NCI-H1436 treated with DMSO at 0.1 percent for 48 hours (cell line): ENCODE results near the gene EXD3.
"Not testable (repeated sequence)": the region's sequence is repeated elsewhere in the genome, so short reads cannot be mapped to it uniquely, and the experiment has no call there.

Source experiments
- DNase-seq: peaks from one replicate; lab custom pipeline; 2025; lab: John Stamatoyannopoulos, UW

EXD3 gene

GRCh38 chr9:137458194-137459151 lies 35.5 kb upstream of the EXD3 start:
- DNase-seq: no peak

DNA sequence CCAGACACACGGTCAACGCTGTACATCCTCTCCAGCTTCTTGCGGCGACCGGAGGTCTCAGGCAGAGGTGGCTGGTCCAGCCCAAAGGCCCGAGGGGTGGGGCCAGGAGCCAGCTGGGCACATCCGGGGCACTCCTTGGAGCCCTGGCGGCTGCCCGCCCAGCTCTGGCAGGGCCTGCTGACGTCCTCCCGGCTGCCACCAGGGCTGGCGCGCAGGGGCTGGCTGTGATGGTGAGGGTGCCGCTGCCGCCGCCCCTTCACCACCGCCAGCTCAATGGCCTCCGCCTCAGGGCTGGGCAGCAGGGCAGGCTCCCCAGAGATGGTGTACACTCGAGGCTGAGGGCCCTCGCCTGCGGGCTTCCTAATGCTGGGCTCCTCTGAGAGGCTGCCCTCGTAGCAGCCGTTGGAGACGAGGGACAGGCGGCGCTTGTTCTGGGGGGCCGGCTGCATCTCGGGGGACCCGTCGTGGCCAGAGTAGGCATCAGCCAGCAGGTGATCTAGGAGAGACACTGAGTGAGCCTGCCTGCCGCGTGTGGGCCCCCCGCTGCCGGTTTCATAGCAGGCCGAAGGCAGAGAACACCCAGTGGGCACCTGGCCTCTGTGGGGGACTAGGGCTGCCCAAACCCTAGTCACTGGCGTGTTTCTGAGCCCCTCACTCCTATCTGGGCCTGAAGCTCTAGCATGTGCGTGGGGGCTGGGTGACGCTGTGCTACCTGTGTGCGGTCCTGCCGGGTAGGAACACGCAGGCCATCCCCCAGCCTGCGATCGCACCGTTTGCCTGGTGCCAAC lies 34.6 kb upstream of the EXD3 start:
- DNase-seq: no peak

GRCh38 chr9:137456864-137457405 lies 34.0 kb upstream of the EXD3 start:
- DNase-seq: no peak

DNA sequence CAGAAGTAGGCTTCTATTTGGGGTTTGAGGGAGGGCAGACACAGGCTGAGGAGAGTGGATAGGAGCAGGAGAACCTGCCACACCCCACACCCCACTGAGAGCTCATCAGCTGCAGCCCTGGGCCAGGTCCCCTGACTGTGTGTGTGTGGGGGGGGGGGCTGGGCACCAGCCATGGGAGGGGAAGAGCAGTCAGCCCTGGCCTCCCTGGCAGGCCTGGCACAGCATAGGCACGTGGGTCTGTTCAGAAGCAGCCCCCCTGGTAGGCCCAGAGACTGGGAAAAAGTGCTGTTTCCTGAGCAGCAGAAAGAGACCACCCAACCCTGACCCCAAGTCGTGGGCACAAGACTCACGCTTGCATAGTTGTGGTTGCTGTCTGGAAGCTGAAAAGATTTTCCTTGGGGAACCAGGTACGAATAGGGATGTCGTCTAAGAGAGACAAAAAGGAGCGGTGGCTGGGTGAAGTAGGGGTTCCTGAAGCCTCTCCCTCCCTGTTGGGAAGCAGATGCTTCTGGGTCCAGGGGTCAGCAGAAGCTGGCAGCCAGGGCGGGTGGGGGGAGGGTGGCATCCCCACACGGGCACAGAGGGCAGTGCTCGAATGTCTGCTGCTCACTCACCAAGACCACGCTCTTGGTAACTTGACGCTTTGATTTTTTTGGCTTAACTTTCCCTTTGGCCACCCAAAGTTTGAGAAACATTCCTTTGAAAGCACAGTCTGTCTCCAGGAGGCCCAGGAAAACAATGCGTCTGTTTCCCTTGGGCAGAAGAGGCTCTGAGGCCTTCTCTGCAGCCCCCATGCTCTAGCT lies 33.3 kb upstream of the EXD3 start:
- DNase-seq: no peak

DNA sequence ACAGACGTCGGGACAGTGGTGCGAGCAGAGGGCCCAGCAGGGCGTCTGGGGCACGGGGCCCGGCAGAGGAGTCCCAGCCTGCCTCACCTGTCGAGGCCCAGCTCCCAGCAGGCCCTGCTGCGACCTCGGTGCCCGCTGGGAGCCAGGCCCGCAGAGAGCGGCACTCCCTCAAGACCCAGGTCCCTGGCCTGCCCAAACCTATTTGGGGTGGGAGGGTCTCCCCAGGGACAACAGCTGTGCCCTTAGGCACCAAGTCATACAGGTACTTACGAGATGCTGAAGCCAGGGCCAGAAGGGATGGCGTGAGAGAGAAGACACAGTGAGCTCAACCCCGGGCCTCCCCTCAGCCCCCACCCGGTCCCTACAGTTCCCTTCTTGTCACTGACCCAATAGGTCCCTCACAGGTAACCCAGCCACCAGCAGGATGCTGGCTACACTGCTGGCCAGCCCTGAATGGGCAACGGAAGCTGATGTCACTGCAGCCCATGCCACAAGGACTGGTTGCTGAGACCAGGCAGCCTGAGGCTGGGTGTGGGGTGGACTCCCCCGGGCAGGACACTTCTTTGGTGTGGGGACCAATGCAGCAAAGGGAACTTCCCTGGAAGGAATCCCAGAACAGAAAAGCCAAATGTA lies 32.5 kb upstream of the EXD3 start:
- no peak for DNase-seq

DNA sequence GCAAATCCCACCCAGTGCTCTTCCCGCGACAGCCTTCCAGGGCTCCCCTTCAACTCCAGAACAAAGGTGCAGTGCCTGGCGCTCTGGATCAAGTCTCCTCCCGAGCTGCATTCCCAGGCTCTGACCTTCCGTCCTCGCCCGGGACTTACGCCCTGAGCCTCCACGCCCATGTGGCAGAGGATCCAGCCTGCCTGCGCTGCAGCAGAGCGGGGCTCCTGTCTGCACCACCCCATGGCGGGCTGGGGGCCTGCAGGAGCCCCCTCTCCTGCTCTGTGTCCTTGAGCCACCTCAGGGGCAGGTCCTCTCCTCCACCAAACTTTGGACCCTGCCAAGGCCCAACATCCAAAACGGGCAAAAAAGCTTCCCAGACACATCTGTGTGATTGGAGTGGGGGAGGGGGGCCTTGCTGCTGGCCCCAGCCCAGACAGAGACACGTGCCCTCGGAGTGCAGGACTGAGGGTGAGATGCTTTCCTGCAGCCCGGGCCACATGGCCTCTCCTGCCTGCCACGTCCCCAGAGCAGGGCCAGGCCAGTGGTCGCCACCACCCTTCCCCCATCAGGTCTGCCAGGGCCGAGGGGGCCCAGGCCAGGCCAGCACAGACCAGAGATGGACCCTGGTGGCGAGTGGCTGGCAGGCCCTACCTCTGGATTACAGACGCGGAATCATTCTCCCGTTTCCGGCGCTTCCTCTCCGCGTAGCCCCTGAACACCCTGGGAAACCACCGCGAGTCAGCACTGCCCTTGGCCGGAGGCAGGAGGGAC lies 31.8 kb upstream of the EXD3 start:
- DNase-seq: no peak

DNA sequence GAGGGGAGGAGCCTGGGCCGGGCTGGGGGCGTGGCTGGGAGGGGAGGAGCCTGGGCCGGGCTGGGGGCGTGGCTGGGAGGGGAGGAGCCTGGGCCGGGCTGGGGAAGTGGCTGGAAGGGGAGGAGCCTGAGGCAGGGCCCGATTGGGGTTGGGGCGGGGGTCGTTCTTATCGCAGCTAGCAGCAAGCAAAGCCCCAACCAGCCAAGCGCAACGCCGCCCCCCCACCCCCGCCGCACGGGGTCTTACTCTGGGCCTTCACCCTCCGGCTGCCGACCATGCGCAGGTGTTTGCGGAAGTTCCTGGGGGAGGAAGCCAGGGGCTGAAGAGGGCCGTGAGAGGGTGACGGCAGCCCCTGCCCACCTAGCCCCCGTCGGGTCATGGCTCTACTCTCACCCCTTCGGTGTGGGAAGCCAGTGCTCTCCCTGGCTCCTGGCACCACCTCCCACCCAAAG lies 31.2 kb upstream of the EXD3 start:
- no peak for DNase-seq

DNA sequence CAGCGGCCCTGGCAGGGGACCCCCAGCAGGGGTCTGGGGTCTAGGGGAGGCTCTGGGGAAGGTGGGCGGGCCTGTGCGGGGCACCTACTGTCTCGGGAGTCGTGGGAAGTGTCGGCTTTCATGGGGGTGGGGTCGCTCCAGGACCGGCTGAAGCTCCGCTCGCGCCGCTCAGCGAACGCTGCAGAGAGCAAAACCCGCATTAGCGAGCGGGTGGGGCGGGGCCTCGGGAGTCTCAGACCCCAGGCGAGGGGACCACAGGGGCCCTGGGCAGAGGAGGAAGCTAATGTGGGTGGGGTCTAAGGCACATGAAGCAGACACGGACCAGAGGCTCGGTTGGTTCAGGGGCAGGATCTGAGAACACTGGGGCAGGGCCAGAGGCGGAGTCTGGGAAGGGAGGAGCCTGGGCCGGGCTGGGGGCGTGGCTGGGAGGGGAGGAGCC lies 30.7 kb upstream of the EXD3 start:
- no peak for DNase-seq

- no peak for DNase-seq
Observed at GRCh38 chr9:137452761-137453642, 30.0 kb upstream of the EXD3 start.

GRCh38 chr9:137452006-137452760 lies 29.2 kb upstream of the EXD3 start:
- no peak for DNase-seq

- DNase-seq: not testable (repeated sequence)
Observed at GRCh38 chr9:137451264-137452005, 28.5 kb upstream of the EXD3 start.

DNA sequence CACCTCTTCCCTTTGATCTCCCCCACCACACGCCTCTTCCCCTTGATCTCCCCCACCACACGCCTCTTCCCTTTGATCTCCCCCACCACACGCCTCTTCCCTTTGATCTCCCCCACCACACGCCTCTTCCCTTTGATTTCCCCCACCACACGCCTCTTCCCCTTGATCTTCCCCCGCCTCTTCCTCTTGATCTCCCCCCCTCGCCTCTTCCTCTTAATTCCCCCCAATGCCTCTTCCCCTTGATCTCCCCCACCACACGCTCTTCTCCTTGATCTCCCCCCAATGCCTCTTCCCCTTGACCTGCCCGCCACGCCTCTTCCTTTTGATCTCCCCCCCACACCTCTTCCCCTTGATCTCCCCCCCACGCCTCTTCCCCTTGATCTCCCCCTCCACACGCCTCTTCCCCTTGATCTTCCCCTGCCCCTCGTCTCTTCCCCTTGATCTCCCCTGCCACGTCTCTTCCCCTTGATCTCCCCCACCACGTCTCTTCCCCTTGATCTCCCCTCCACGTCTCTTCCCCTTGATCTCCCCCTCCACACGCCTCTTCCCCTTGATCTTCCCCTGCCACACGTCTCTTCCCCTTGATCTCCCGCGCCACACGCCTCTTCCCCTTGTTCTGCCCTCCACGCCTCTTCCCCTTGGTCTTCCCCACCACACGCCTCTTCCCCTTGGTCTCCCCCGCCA lies 27.7 kb upstream of the EXD3 start:
- DNase-seq: not testable (repeated sequence)

DNA sequence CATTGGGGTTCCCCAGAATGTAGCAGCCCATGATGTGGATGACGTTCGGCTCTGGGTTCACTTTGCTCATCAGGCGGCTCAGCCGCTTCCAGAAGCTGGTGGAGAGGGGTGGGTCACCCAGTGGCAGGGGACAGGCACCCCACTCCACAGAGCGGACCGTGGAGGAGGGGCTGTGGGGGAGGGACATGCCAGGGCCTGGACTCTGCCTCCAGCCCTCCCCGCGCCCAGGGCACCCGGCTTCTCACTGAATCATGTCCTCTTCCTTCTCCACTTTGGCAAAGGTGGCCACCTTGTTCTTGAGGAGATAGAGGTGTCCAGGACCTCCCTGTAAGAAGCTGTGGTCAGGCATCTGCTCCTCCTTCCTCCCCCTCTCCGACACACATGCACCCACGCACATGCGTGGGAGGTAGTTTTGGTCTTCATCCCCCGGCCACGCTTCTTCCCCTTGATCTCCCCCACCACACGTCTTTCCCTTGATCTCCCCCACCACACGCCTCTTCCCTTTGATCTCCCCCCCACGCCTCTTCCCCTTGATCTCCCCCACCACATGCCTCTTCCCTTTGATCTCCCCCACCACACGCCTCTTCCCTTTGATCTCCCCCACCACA lies 27.1 kb upstream of the EXD3 start:
- no peak for DNase-seq

DNA sequence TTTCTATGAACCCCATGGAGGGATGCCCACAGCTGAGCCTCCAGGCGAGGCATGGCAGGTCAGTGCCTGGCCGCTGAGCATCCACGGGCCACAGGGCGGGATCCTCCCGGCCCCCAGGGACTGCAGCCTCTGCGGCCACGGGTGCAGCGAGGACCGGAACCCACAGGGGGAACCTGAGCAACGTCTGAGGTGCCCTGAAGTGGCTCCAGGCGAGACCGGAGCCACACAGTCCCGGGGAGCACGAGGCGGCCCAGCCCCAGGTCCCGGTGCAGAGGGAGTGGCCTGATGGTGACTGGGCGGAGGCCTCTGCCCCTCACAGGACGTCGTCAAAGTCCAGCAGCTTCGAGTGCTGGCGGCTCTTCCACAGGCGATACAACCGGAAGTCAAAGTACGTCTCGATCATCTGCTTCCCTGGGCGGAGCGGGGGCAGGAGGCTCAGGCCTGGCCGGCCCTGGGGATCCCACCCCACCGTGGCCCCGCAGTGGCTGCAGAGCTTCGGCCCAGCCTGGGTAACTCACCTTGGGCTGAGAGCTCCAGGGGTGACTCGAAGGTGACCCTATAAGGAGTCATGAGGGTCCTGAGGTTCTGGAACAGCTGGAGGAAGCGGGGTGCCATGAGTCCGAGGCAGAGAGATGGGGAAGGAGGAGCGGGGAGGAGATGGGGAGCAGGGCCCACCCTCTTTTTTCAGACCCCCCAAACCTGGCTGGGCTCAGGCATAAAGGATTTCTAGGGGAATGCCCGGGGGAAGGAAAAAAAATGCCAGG lies 26.3 kb upstream of the EXD3 start:
- DNase-seq: no peak

DNA sequence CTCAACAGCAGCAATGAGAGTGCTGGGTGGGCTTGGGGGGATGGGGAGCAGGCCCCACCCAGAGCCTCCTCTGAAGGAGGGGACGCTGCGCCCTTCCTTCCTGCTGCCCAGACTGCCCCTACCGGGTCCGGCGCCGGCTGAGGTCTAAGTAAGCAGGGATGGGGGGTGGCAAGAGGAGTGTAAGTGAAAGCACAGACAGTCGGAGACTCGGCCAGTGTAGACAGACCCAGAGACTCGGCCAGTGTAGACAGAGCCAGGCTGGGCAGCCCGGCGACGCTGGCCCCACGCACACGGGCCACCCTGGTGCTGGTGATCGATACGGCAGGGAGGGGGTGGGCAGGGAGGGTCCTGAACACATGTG lies 25.6 kb upstream of the EXD3 start:
- no peak for DNase-seq
